Measurements from ENCODE around the gene P4HB.
A peak's percentile ranks its signal among the peaks of the same experiment; 100 is the strongest.

P4HB gene

GRCh38 chr17:81898029-81898866, 37.9 kb upstream of the P4HB start:
- DNase-seq (ENCODE audit: low spot score), result no peak

GRCh38 chr17:81895400-81895799, 35.1 kb upstream of the P4HB start:
- no peak for DNase-seq (ENCODE audit: low spot score)

GRCh38 chr17:81891303-81891552, 30.9 kb upstream of the P4HB start:
- no peak for DNase-seq (ENCODE audit: low spot score)

- DNase-seq (ENCODE audit: low spot score), result peak; percentile 30
Observed at GRCh38 chr17:81890447-81891302, 30.3 kb upstream of the P4HB start.

GRCh38 chr17:81889602-81890001, 29.3 kb upstream of the P4HB start:
- no peak for DNase-seq (ENCODE audit: low spot score)

- DNase-seq (ENCODE audit: low spot score), result no peak
Observed at GRCh38 chr17:81888988-81889595, 28.8 kb upstream of the P4HB start.

- DNase-seq (ENCODE audit: low spot score), result no peak
Observed at GRCh38 chr17:81888105-81888987, 28.0 kb upstream of the P4HB start.

- DNase-seq (ENCODE audit: low spot score), result no peak
Observed at GRCh38 chr17:81885869-81886548, 25.7 kb upstream of the P4HB start.

- no peak for DNase-seq (ENCODE audit: low spot score)
Observed at GRCh38 chr17:81885454-81885853, 25.1 kb upstream of the P4HB start.

- DNase-seq (ENCODE audit: low spot score), result no peak
Observed at GRCh38 chr17:81884968-81885367, 24.6 kb upstream of the P4HB start.

- no peak for DNase-seq (ENCODE audit: low spot score)
Observed at GRCh38 chr17:81884520-81884919, 24.2 kb upstream of the P4HB start.

- DNase-seq (ENCODE audit: low spot score), result no peak
Observed at GRCh38 chr17:81879121-81879520, 18.8 kb upstream of the P4HB start.

GRCh38 chr17:81878294-81878693, 18.0 kb upstream of the P4HB start:
- DNase-seq (ENCODE audit: low spot score), result no peak

- DNase-seq (ENCODE audit: low spot score), result no peak
Observed at GRCh38 chr17:81877569-81877968, 17.2 kb upstream of the P4HB start.

- peak; percentile 96 for DNase-seq (ENCODE audit: low spot score)
Observed at GRCh38 chr17:81871387-81872230, 11.3 kb upstream of the P4HB start.

GRCh38 chr17:81870981-81871386, 10.6 kb upstream of the P4HB start, which contains the start of gene ARHGDIA:
ARHGDIA (minus strand) TSS chr17:81871337; CDS start chr17:81869930, 1,407 bp downstream.
- no peak for DNase-seq (ENCODE audit: low spot score)

GRCh38 chr17:81870131-81870980, 10.0 kb upstream of the P4HB start:
- DNase-seq (ENCODE audit: low spot score), result peak; percentile 55

- DNase-seq (ENCODE audit: low spot score), result peak; percentile 76
Observed at GRCh38 chr17:81869221-81870130, 9.1 kb upstream of the P4HB start.

Data from germinal center (tissue), 1 donor.